Measurements from ENCODE around the gene NXT1.

Gene NXT1

DNA sequence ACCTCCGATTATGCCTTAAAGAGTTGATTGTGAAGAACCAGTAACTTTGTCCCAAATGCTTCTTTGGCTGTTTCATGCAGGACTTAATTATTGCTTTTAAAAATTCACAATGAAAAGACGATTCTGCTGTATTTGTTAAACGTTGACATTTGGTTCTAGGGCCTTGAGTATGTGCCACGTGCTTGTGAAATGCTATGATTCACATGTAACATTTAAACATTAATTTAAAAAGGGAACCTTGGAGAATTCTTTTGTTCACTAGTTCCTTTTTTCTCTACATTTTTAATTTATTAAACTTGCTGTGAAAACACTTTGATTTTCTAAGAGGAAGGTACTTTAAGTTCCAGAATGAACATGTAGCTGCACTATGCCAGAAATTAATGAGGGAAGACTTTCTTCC lies 20.9 kb downstream of the NXT1 start:
- TF ChIP-seq POLR2A (IDR thresholded peaks at IDR 0.05; ENCODE audit: low read depth, low read length) (no peak), POLR2AphosphoS5 (IDR thresholded peaks at IDR 0.05; ENCODE audit: low read depth, low read length) (no peak), TAF1 (IDR thresholded peaks at IDR 0.05; ENCODE audit: borderline replicate concordance, low read depth, low read length) (no peak)
- FAIRE-seq (no peak), DNase-seq (ENCODE audit: insufficient read length) (no peak)

DNA sequence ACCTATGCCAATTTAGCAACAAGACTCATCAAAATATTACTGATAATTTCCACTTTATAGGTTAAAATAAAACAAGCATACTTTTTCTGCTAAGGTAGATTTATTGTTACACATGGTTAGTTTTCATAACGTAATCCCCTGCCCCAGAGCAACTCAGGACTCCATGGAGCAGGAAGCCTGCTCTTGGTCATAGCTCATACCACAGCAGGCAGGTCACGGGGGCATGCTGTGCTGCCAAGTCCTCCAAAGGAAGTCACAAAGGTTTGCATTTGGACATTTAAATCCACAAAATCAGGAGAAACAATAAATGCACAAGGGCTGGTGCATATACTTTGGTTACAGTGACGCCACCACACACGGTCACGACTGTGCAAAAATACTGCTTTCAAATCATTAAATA lies 23.9 kb downstream of the NXT1 start:
- TF ChIP-seq POLR2A (IDR thresholded peaks at IDR 0.05; ENCODE audit: low read depth, low read length) = no peak
- no peak for TF ChIP-seq POLR2AphosphoS5 (IDR thresholded peaks at IDR 0.05; ENCODE audit: low read depth, low read length)
- TF ChIP-seq TAF1 (IDR thresholded peaks at IDR 0.05; ENCODE audit: borderline replicate concordance, low read depth, low read length) = no peak
- no peak for FAIRE-seq
- no peak for DNase-seq (ENCODE audit: insufficient read length)

DNA sequence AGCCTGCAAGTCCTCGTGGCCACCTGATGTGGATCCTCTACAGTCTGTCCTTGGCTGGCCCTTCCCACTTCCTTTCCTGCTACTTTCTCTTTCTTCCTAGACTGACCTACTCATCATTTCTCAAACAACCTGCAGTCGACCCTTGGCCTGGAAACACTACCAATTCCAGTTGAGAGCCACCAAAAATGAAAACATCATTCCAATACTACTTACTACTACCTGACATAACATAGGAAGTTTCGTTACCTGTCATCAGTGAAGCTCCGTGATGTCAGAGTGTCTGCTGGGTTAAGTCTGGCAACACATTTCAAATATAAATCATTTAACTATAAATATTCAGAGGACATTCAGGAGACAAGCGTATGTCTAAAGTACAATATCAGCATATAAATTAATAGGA lies 25.2 kb downstream of the NXT1 start:
- FAIRE-seq (no peak), DNase-seq (ENCODE audit: insufficient read length) (no peak)
- TF ChIP-seq POLR2A (IDR thresholded peaks at IDR 0.05; ENCODE audit: low read depth, low read length) = no peak
- no peak for TF ChIP-seq POLR2AphosphoS5 (IDR thresholded peaks at IDR 0.05; ENCODE audit: low read depth, low read length)
- TF ChIP-seq TAF1 (IDR thresholded peaks at IDR 0.05; ENCODE audit: borderline replicate concordance, low read depth, low read length) = no peak

DNA sequence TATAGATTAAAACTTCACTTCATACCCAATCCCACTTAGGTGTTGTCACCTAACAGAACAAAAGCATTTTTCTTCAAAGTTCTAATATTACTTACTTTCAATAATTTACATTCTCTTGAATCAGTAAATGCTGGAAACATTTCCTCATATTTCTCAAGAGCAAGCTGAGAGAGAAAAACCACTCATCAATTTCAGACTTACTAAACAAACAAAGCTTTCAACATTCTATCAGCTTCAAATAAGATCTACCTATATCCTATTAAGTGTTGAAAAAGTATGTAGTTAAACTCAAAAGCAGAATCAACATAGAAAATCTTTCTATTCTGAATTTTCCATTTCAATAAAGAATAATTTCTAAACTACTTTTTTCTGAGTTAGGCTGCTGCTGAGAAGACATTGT lies 29.2 kb downstream of the NXT1 start:
- DNase-seq (ENCODE audit: insufficient read length) = no peak
- TF ChIP-seq POLR2AphosphoS5 (IDR thresholded peaks at IDR 0.05; ENCODE audit: low read depth, low read length) (no peak), POLR2A (IDR thresholded peaks at IDR 0.05; ENCODE audit: low read depth, low read length) (no peak), TAF1 (IDR thresholded peaks at IDR 0.05; ENCODE audit: borderline replicate concordance, low read depth, low read length) (no peak)
- no peak for FAIRE-seq

DNA sequence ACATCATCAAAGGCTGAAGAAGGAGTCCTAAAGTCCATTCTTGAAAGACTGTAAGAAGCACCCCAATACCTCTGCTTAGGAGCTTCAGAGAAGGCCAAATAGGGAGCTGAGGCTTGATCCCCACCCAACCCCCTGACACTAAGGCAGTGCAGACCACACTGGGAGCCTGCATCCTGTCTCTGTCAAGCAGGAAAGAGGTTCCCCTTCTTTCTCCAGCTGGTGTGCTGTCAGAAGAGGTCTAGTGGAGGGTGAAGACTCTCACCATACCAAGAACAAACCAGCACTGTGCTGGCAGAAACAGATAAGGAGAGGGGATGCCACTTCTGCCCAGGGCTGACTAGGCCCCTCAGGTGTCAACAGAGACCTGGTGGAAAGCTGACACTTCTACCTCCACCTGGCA lies 31.3 kb downstream of the NXT1 start:
- FAIRE-seq (no peak), DNase-seq (ENCODE audit: insufficient read length) (no peak)

DNA sequence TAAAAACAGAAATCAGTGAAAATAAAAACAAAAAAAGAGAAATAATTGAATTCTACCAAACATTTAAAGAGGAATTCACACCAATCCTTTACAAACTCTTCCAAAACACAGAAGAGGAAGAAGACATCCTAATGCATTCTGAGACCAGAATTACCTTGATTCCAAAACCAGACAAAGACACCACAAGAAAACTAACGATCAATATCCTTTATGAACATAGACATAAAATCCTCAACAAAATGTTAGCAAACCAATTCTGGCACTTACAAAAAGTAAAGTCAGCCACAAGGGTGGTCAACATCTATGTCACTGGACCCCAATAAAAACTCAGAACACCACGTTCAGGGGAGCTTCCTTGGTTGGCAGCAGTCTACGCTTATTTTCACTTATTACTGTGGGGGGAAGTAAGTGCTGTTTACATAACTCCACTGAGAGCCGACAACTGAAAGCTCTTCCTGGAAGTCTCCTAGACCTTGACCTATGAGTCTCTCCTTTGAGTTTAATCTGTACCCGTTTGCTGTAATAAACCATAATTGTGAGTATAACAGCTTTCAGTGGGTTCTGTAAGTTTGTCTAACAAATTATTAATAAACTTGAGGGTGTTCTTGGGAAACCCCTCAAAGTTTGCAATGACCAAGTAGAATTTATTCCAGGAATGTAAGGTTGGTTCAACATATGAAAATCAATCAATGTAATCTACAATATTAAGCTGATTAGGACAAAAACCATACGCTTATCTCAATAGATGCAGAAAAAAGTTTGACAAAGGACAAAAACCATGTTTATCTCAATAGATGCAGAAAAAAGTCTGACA lies 35.9 kb downstream of the NXT1 start:
- DNase-seq (ENCODE audit: insufficient read length) = no peak
- TF ChIP-seq POLR2A (IDR thresholded peaks at IDR 0.05; ENCODE audit: low read depth, low read length) = no peak
- TF ChIP-seq TAF1 (IDR thresholded peaks at IDR 0.05; ENCODE audit: borderline replicate concordance, low read depth, low read length) = no peak
- TF ChIP-seq POLR2AphosphoS5 (IDR thresholded peaks at IDR 0.05; ENCODE audit: low read depth, low read length) = no peak
- no peak for FAIRE-seq

More for the DNA sequence above, 31.3 kb downstream of the NXT1 start:
- TF ChIP-seq TAF1 (IDR thresholded peaks at IDR 0.05; ENCODE audit: borderline replicate concordance, low read depth, low read length) (no peak), POLR2AphosphoS5 (IDR thresholded peaks at IDR 0.05; ENCODE audit: low read depth, low read length) (no peak), POLR2A (IDR thresholded peaks at IDR 0.05; ENCODE audit: low read depth, low read length) (no peak)

DNA sequence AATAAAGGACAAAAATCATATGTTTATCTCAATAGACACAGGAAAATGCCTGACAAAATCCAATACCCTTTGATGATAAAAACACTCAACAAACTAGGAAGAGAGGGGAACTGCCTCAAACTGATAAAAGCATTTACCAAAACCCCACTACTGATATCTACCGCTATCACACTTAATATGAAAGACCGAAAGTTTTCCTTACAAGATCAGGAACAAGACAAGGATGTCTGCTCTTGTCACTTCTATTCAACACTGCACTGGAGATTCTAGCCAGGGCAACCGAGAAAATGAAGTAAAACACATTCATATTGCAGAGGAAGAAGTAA lies 36.5 kb downstream of the NXT1 start:
- FAIRE-seq = no peak
- DNase-seq (ENCODE audit: insufficient read length) = no peak
- TF ChIP-seq TAF1 (IDR thresholded peaks at IDR 0.05; ENCODE audit: borderline replicate concordance, low read depth, low read length) = no peak
- no peak for TF ChIP-seq POLR2A (IDR thresholded peaks at IDR 0.05; ENCODE audit: low read depth, low read length)
- TF ChIP-seq POLR2AphosphoS5 (IDR thresholded peaks at IDR 0.05; ENCODE audit: low read depth, low read length) = no peak

DNA sequence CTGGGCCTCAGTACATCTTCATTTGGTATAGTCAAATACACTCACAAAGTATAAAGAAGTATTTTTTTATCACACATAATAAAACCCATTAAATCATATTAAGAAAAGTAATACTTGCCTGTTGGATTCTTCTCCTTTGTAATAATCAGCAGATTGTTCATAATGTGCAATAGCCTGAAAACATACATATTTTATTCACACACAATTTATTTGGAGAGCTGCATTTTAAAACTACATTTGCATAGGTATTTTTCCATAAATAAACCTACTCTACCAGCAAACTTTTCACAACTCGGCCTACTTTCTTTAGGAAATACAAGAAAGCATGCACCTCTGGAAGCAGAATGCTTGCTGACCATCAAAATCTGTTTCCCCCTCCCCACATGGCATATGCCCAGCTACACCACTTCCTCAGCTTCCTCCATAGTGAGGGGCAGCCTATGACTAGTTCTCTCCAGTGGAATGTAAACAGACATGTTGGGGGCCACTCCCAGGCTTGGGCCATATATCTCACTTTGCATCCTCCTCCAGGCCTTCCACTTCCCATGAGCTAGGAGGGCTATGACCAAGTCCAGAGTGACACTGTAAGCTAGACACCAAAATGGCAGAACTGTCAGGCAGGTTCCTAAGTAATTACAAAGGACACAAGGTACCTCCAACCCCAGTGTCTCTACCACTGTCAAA lies 39.6 kb downstream of the NXT1 start:
- TF ChIP-seq POLR2A (IDR thresholded peaks at IDR 0.05; ENCODE audit: low read depth, low read length) = no peak
- FAIRE-seq (no peak), DNase-seq (ENCODE audit: insufficient read length) (no peak)

DNA sequence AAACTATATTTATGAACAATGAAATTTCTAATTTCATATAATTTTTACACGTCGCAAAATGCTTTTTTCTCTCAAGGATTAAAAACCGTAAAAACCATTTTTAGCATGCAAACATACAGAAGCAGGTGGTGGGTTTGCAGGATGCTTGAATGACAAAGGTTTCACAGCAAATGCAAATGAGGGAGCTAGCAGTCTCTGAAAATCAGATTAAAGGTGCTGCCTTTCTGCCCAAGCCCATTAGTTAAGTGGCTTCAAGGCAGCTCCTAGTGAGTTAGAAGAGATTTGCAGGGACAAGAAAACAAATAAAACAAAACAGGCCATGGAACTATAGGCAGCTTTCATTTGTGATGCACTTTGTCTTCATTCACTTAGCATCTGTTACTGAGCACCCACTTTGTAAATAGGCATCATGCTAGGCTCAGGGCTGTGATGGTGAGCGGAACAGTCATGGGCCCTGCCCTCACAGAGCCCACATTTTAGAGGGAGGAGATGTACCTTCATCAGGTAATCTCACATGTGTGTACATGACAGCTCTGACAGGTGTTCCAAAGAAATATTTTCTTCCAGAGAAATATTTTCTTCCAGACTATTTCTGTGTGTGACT lies 41.2 kb downstream of the NXT1 start:
- no peak for TF ChIP-seq TAF1 (IDR thresholded peaks at IDR 0.05; ENCODE audit: borderline replicate concordance, low read depth, low read length)
- TF ChIP-seq POLR2A (IDR thresholded peaks at IDR 0.05; ENCODE audit: low read depth, low read length) = no peak
- TF ChIP-seq POLR2AphosphoS5 (IDR thresholded peaks at IDR 0.05; ENCODE audit: low read depth, low read length) = no peak
- no peak for DNase-seq (ENCODE audit: insufficient read length)
- peak; percentile 65 for FAIRE-seq

DNA sequence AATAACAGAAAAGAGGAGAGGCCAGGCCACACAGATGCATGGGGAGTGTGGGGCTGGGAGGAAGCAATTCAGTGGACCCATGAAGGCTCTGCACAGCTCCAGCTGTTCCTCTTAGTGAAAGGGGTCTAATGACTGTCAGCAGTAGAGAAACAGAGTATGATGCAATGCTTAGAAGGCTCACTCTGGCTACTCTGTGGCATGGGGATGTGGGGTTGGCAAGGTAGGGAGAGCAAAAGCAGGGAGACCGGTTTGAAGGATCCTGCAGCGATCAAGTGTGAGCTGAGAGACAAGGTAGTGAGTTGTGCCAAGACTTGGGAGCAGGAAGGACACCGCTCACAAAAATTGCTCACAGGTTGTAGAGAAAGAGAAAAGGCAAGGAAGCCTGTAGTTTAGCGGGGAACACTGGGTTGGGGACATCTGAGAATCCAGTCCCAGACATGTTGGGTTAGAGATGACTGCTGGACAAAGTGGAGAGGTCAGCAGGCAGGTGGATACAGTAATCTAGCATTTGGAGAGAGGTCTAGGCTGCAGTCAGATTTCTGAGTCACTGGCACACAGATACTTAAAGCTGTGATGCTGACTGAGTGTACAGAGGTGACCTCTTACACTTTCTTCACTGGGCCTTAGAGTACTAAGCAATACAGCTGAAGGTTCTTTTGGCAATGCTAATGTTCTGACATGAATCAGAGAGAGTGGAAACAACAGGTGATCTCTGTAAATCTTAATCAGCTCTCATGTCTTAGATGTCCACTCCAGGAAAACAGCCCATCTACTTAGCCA lies 43.6 kb downstream of the NXT1 start:
- FAIRE-seq (no peak), DNase-seq (ENCODE audit: insufficient read length) (no peak)
- TF ChIP-seq POLR2A (IDR thresholded peaks at IDR 0.05; ENCODE audit: low read depth, low read length) (no peak), POLR2AphosphoS5 (IDR thresholded peaks at IDR 0.05; ENCODE audit: low read depth, low read length) (no peak), TAF1 (IDR thresholded peaks at IDR 0.05; ENCODE audit: borderline replicate concordance, low read depth, low read length) (no peak)

DNA sequence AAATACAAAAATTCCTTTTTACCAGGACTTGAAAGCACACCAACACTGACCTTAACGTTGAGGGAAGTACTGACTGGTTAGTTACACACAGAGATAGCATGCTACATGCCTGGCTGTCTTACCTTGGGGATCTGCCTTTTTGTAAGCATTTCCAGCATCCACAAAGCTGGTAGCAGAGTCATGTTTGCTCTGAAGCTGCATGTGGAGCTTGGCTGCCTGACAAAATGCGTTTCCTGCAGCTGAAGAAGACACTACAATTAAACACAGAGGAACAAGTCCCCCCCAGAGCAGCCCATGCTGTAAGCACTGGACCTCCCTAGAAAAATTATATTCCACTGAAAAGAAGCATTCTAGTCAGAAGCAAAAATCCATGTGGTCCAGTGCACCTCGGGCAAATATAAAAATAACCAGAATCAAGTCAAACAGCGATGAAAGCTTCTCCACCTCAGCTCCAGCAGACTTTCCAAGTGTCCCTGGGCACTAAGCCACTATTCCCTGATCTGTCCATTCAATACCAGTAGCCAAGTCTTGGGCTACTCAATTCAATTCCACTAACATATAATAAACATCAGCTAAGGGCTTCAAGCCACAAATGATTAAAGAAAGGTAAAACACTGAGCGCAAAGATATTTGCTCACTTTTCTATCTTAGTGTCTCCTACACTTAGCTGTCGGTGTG lies 46.5 kb downstream of the NXT1 start:
- FAIRE-seq (no peak), DNase-seq (ENCODE audit: insufficient read length) (no peak)
- no peak for TF ChIP-seq POLR2A (IDR thresholded peaks at IDR 0.05; ENCODE audit: low read depth, low read length)
- TF ChIP-seq TAF1 (IDR thresholded peaks at IDR 0.05; ENCODE audit: borderline replicate concordance, low read depth, low read length) = no peak
- TF ChIP-seq POLR2AphosphoS5 (IDR thresholded peaks at IDR 0.05; ENCODE audit: low read depth, low read length) = no peak

Measured in GM12892 (cell line).